K562 (cell line): ENCODE data around the gene AK5. TPM values are rescaled to one million over a fixed set of nuclear protein-coding genes. Genes with fewer than 3 reads are reported as not detected.

Experiments
- ATAC-seq: fragments of 200-7000 bp; cut with Tn5 transposase; 3 replicates; pipeline ENCODE4 v1.9.1; 2020; ENCODE audit warnings: moderate library complexity
- BruUV-seq: library from RNA; stranded (reverse); fragments of 400-500 nt; replicated peaks from 2 replicates; lab custom pipeline; 2021; lab: Mats Ljungman, UMichigan
- CTCF ChIA-PET: fragments of 300-600 bp; formaldehyde crosslinking; extraction: SDS; loops from one replicate; lab custom pipeline; 2021; ENCODE audit warnings: low intra/inter-chr PET ratio; lab: Yijun Ruan, JAX
- POLR2A ChIA-PET: fragments of 300-600, 350-650 bp; sonication (Branson Sonifier 250); formaldehyde crosslinking; extraction: SDS; loops from one replicate; lab custom pipeline; 2021; ENCODE audit warnings: antibody characterized with exemption, inconsistent platforms; lab: Yijun Ruan, JAX
- DNase-seq, 4 experiments: peaks; one replicate each; pipeline versions ENCODE4 v3.0.0 to v3.0.0-alpha.2; 2011 to 2018; ENCODE audit warnings: low spot score in 3 of 4, mixed read lengths in 3 of 4; ENCODE audit errors: extremely low read depth in 1 of 4
- FAIRE-seq: peaks from 2 replicates; lab custom pipeline; 2011; peaks lifted over from hg19 to GRCh38; lab: Jason Lieb, UNC
- H2AFZ ChIP-seq: 2 replicates; pipeline ENCODE4 v1.6.0; 2011; ENCODE audit warnings: low read depth, low read length, control low read depth, inconsistent platforms
- H3K27ac ChIP-seq: fragments of 200-600 bp; 3 replicates; pipeline ENCODE4 v1.8.0; 2011; ENCODE audit warnings: low read depth, mild to moderate bottlenecking, control low read depth, inconsistent platforms, low read length, moderate library complexity, mixed read lengths; ENCODE audit errors: extremely low read depth
- H3K27me3 ChIP-seq, 2 experiments: fragments of 300-600 bp in 1 of 2; 2 replicates in 1 of 2; 3 replicates in 1 of 2; pipeline versions ENCODE4 v1.6.0 to v1.8.0; 2011; ENCODE audit warnings: inconsistent platforms in 2 of 2, low read length in 2 of 2, mild to moderate bottlenecking in 1 of 2, mixed read lengths in 1 of 2, moderate library complexity in 1 of 2; ENCODE audit not compliant: control insufficient read depth in 2 of 2, insufficient read depth in 2 of 2
- H3K36me3 ChIP-seq: fragments of 300-600 bp; 3 replicates; pipeline ENCODE4 v1.8.0; 2011; ENCODE audit warnings: mild to moderate bottlenecking, low read length, inconsistent platforms; ENCODE audit not compliant: control insufficient read depth, insufficient read depth
- H3K4me1 ChIP-seq, 2 experiments: fragments of 200-600 bp in 1 of 2; replicated peaks in 1 of 2; 2 replicates in 1 of 2; 3 replicates in 1 of 2; pipeline versions ENCODE4 v1.5.1 to v1.8.0; 2011; ENCODE audit warnings: inconsistent platforms in 2 of 2, low read length in 2 of 2, mild to moderate bottlenecking in 1 of 2, mixed read lengths in 1 of 2, moderate library complexity in 1 of 2; ENCODE audit not compliant: control insufficient read depth in 2 of 2, insufficient read depth in 2 of 2
- H3K4me2 ChIP-seq: 2 replicates; pipeline ENCODE4 v1.6.1; 2011; ENCODE audit warnings: low read length, control low read depth, inconsistent platforms, mixed read lengths; ENCODE audit not compliant: insufficient read depth
- H3K4me3 ChIP-seq: fragments of 200-600 bp; sonication (generic), shearing (Covaris generic); 2 replicates; pipeline ENCODE4 v1.5.1; 2016; ENCODE audit warnings: control low read depth, inconsistent platforms
- H3K79me2 ChIP-seq: fragments of 200-600 bp; 3 replicates; pipeline ENCODE4 v1.8.0; 2011; ENCODE audit warnings: low read length, inconsistent platforms; ENCODE audit not compliant: control insufficient read depth, insufficient read depth
- H3K9ac ChIP-seq, 2 experiments: 2 replicates each; pipeline versions ENCODE4 v1.6.0 to v1.6.1; 2011; ENCODE audit warnings: low read depth in 2 of 2, low read length in 2 of 2, control low read depth in 1 of 2, inconsistent platforms in 1 of 2, mild to moderate bottlenecking in 1 of 2, mixed read lengths in 1 of 2; ENCODE audit not compliant: insufficient read depth in 1 of 2
- H3K9me1 ChIP-seq: one replicate; pipeline ENCODE4 v1.6.0; 2011; ENCODE audit warnings: inconsistent platforms, mild to moderate bottlenecking, low read length, moderate library complexity; ENCODE audit not compliant: control insufficient read depth, insufficient read depth
- H3K9me3 ChIP-seq: replicated peaks from 2 replicates; pipeline ENCODE4 v1.5.1; 2011; ENCODE audit warnings: low read depth, low read length, inconsistent platforms; ENCODE audit not compliant: control insufficient read depth, insufficient read depth
- H4K20me1 ChIP-seq: replicated peaks from 2 replicates; pipeline ENCODE4 v1.6.1; 2011; ENCODE audit warnings: low read length, inconsistent platforms, mixed read lengths; ENCODE audit not compliant: control insufficient read depth, insufficient read depth
- BRD9 ChIP-seq: fragments of 450-650 bp; IDR thresholded peaks from 2 replicates; pipeline ENCODE4 v1.6.1; 2018; ENCODE audit warnings: low read depth; ENCODE audit not compliant: partially characterized antibody
- HDAC2 ChIP-seq: fragments of 450-650 bp; IDR thresholded peaks from 2 replicates; pipeline ENCODE4 v1.6.1; 2016; ENCODE audit warnings: mild to moderate bottlenecking
- HLTF ChIP-seq: fragments of 450-650 bp; IDR thresholded peaks from 2 replicates; pipeline ENCODE4 v1.6.1; 2016
- HOXB6 ChIP-seq: fragments of 250-450 bp; sonication (Bioruptor Pico); IDR thresholded peaks from 2 replicates; pipeline ENCODE4 v1.5.1; 2022; ENCODE audit warnings: mild to moderate bottlenecking, borderline replicate concordance
- MBD2 ChIP-seq: sonication (generic); IDR thresholded peaks from 2 replicates; pipeline ENCODE4 v1.6.1; 2016; ENCODE audit warnings: low read depth, borderline replicate concordance
- NCOA1 ChIP-seq: fragments of 450-650 bp; IDR thresholded peaks from 2 replicates; pipeline ENCODE4 v1.6.1; 2016; ENCODE audit warnings: low read depth
- NFIC ChIP-seq: fragments of 450-650 bp; IDR thresholded peaks from 2 replicates; pipeline ENCODE4 v1.6.1; 2017; ENCODE audit warnings: mild to moderate bottlenecking, inconsistent platforms
- NR3C1 ChIP-seq: sonication (generic); formaldehyde crosslinking; IDR thresholded peaks from 2 replicates; pipeline ENCODE4 v1.8.1; 2022; ENCODE audit warnings: missing genetic modification reagents
- OTX1 ChIP-seq: fragments of 450-650 bp; formaldehyde crosslinking; IDR thresholded peaks from 2 replicates; pipeline ENCODE4 v1.4.0; 2022; ENCODE audit warnings: mild to moderate bottlenecking
- RAD51 ChIP-seq: fragments of 450-650 bp; IDR thresholded peaks from 2 replicates; pipeline ENCODE4 v1.7.1; 2016; ENCODE audit warnings: low read depth, mild to moderate bottlenecking, borderline replicate concordance
- SP2 ChIP-seq: IDR thresholded peaks from 2 replicates; pipeline ENCODE4 v1.6.1; 2011; ENCODE audit warnings: mild to moderate bottlenecking, low read depth, low read length, moderate library complexity; ENCODE audit not compliant: poor library complexity, severe bottlenecking; ENCODE audit errors: extremely low read depth
- SRSF9 ChIP-seq: fragments of 200-400 bp; formaldehyde crosslinking; IDR thresholded peaks from 2 replicates; pipeline ENCODE4 v1.6.1; 2017; ENCODE audit warnings: low read depth, low read length, borderline replicate concordance
- YBX1 ChIP-seq: fragments of 450-650 bp; IDR thresholded peaks from 2 replicates; pipeline ENCODE4 v1.7.1; 2016; ENCODE audit warnings: mild to moderate bottlenecking
- ZNF23 ChIP-seq: fragments of 250-450 bp; sonication (Bioruptor Pico); IDR thresholded peaks from 2 replicates; pipeline ENCODE4 v1.4.0; 2020; ENCODE audit warnings: mild to moderate bottlenecking
- ZNF431 ChIP-seq: sonication (generic); formaldehyde crosslinking; IDR thresholded peaks from 2 replicates; pipeline ENCODE4 v1.8.0; 2022; ENCODE audit warnings: mild to moderate bottlenecking, missing genetic modification reagents
- WGBS: fragments of 100-300 bp; shearing (Covaris generic); methylation state at CpG from one replicate; pipeline ENCODE4 v1.1.6; 2016; ENCODE audit warnings: low coverage, mixed read lengths; ENCODE audit not compliant: insufficient coverage; ENCODE audit errors: missing lambda C conversion rate; 5-methylcytosine and 5-hydroxymethylcytosine counted together
- in situ Hi-C: fragments of 300-500 bp; cut with MboI; formaldehyde crosslinking; loops from 4 replicates; pipeline ENCODE4 v1.15.0; 2018; ENCODE audit warnings: inconsistent platforms, mixed read lengths
- intact Hi-C: fragments of 100-400 bp; cut with micrococcal nuclease; formaldehyde crosslinking; loops from 2 replicates; pipeline ENCODE4 v1.14.2; 2022
- polyA plus RNA-seq, 8 experiments: library from polyadenylated mRNA; depleted of rRNA in 4 of 8; stranded (reverse) in 5 of 8; unstranded in 3 of 8; fragments of >200 nt; fragmentation: Nextera tagmentation in 2 of 8; fragmentation: Illumina TruSeq in 1 of 8; extraction: Ambion mirVana in 2 of 8; extraction: Trizol in 1 of 8; gene quantifications; 2 replicates each; pipeline versions ENCODE4 v1.2.1 to v1.2.3, GENCODE V29; 2011 to 2014; ENCODE audit warnings: inconsistent platforms in 1 of 8, missing spikeins in 1 of 8
- total RNA-seq, 7 experiments: library from RNA; depleted of rRNA in 6 of 7; stranded (reverse); fragments of >200 nt in 6 of 7; fragmentation: Illumina TruSeq in 2 of 7; extraction: Trizol in 2 of 7; gene quantifications; 2 replicates each; pipeline versions ENCODE4 v1.2.1 to v1.2.3, GENCODE V29; 2011 to 2021; ENCODE audit warnings: low replicate concordance in 1 of 7
- TF ChIP-seq, protein P1 (sequence below): IDR thresholded peaks from 2 replicates; pipeline ENCODE4 v1.6.1; 2012; ENCODE audit warnings: low read depth, low read length, improper control_type of control experiment, borderline replicate concordance

Gene AK5
- total and polyA plus RNA-seq, 9 of the 15 experiments (the other 6 are each of a cell fraction or from before 2014, with no cell fraction given) = 0.06 TPM; not detected in 8

GRCh38 chr1:77446841-77447555 is 165.2 kb downstream of the AK5 start:
- POLR2A ChIA-PET = interaction anchor here (0.6 kb wide), 1 partner anchor 1301 kb away, joined by 3 read pairs; no protein-coding TSS in a partner anchor
- Histone ChIP-seq H3K9me3 (no peaks in the 10 kb centered on the region), H3K4me2 (no peak overlapping the region), H3K9ac (no peak overlapping the region), H3K4me1 (no peaks in the 10 kb centered on the region), H2AFZ (no peak overlapping the region), H3K27ac (no peak overlapping the region), H3K27me3 (no peaks in the 10 kb centered on the region), H3K36me3 (no peaks in the 10 kb centered on the region), H4K20me1 (no peaks in the 10 kb centered on the region), H3K4me3 (no peak overlapping the region), H3K79me2 (no peaks in the 10 kb centered on the region), H3K9me1 (no peaks in the 10 kb centered on the region)
- FAIRE-seq (no peak), DNase-seq (no peak), ATAC-seq (no peak)
- no TSS peak for BruUV-seq
- CTCF ChIA-PET = no interaction called here
- 0% methylated on average over 4 of the region's 4 CpGs for WGBS
- intact Hi-C loops = no loop called here
- in situ Hi-C loops = no loop called here
- TF ChIP-seq SRSF9 (no peak), YBX1 (no peak), MBD2 (no peak), NFIC (no peak), OTX1 (no peak)

GRCh38 chr1:77447669-77448068 is 165.8 kb downstream of the AK5 start:
- no peak overlapping the region for H3K4me2 ChIP-seq
- TF ChIP-seq SP2 (no peak), NCOA1 (no peak), ZNF23 (no peak), RAD51 (no peak), ZNF431 (no peak), HOXB6 (CRISPR knock-in tag) (no peak), BRD9 (no peak), HLTF (no peak), NR3C1 (CRISPR knock-in tag) (no peak), HDAC2 (no peak)
- TF ChIP-seq, protein P1, sequence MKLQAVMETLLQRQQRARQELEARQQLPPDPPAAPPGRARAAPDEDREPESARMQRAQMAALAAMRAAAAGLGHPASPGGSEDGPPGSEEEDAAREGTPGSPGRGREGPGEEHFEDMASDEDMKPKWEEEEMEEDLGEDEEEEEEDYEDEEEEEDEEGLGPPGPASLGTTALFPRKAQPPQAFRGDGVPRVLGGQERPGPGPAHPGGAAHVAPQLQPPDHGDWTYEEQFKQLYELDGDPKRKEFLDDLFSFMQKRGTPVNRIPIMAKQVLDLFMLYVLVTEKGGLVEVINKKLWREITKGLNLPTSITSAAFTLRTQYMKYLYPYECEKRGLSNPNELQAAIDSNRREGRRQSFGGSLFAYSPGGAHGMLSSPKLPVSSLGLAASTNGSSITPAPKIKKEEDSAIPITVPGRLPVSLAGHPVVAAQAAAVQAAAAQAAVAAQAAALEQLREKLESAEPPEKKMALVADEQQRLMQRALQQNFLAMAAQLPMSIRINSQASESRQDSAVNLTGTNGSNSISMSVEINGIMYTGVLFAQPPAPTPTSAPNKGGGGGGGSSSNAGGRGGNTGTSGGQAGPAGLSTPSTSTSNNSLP = no peak

More at GRCh38 chr1:77447669-77448068, 165.8 kb downstream of the AK5 start:
- no peak for FAIRE-seq
- H2AFZ ChIP-seq = no peak overlapping the region
- H3K27me3 ChIP-seq = no peaks in the 10 kb centered on the region
- WGBS = 0% methylated on average over 2 of the region's 2 CpGs
- intact Hi-C loops (no loop called here), in situ Hi-C loops (no loop called here)
- no peaks in the 10 kb centered on the region for H3K9me1 ChIP-seq
- no peak overlapping the region for H3K4me3 ChIP-seq
- DNase-seq = no peak
- ChIA-PET CTCF (no interaction called here), POLR2A (no interaction called here)
- no peaks in the 10 kb centered on the region for H3K79me2 ChIP-seq
- no peak for ATAC-seq
- BruUV-seq = no TSS peak
- no peaks in the 10 kb centered on the region for H3K4me1 ChIP-seq
- no peaks in the 10 kb centered on the region for H3K36me3 ChIP-seq
- no peaks in the 10 kb centered on the region for H3K9me3 ChIP-seq
- no peaks in the 10 kb centered on the region for H4K20me1 ChIP-seq
- H3K27ac ChIP-seq = no peak overlapping the region
- H3K9ac ChIP-seq = no peak overlapping the region
